Measurements from ENCODE around the gene MYOF. TPM values are rescaled to one million over a fixed set of nuclear protein-coding genes. Genes with fewer than 3 reads are reported as not detected.

MYOF gene
- total and polyA plus RNA-seq, 2 of the 8 experiments (the other 6 are each of a cell fraction or from before 2014, with no cell fraction given): 0.98 to 2.3 TPM

- TF ChIP-seq, protein P1, sequence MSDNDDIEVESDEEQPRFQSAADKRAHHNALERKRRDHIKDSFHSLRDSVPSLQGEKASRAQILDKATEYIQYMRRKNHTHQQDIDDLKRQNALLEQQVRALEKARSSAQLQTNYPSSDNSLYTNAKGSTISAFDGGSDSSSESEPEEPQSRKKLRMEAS (IDR thresholded peaks at IDR 0.05): no peak
- no peak for TF ChIP-seq PHF8 (conservative IDR thresholded peaks at IDR 0.05; ENCODE audit: low read depth, low read length)
- no peak for TF ChIP-seq ASH2L (IDR thresholded peaks at IDR 0.05; ENCODE audit: low read length)
- TF ChIP-seq FOSL1 (IDR thresholded peaks at IDR 0.05; ENCODE audit: insufficient read depth, low read depth, low read length): no peak
- TF ChIP-seq CHD2 (IDR thresholded peaks at IDR 0.05; ENCODE audit: low read length): no peak
These were observed 173.1 kb downstream of the MYOF start (continued) for GRCh38 chr10:93309062-93309461.
